Stimulated activated CD8-positive, alpha-beta memory T cell treated with anti-CD3 and anti-CD28 coated beads, Interleukin-4, amount 100 ng/mL, for 1 hour (primary cell): ENCODE data around the gene COMT.

ENCODE experiments used
- DNase-seq, 2 donors: peaks; one replicate each; pipeline ENCODE4 v3.0.0-alpha.2; 2020; ENCODE audit warnings: low read depth in 2 of 2, low spot score in 1 of 2

Gene COMT

DNA sequence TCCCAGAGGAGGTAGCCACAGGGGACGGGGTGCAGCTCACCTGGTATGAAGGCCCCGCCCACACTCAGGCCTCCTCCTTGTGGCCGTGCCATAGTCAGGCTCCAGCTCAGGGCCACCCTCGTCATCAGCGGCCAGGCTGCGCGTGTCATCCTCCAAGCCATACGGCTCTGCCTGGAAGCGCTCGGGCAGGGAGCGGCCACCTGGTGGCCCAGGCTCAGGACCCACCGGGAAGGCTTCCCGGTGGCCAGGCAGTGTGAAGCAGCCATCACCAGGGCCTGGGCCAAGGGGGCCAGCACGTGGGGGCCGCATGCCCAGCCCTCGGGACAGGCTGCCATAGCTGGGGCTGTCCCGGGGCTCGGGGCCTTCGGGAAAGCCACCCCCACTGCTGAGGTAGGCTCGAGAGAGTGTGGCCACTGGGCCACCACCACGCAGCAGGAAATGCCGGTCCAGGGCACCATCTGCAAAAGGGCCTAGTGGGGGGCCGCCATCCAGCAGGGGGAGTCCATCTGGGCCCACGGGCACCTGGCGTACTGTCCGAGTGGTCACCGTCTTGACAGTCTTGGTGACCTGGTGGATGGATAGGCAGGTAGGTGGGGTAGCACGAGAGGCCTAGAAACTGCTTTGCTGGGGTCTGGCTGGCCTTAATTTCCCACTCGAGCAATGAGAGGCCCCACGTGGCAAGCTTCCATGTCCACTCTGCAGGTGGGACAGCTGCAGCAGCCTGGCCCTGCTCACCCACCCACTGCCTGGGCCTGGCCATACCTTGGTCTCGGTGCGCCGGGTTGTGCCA, 39.8 kb downstream of the COMT start:
- no peak for DNase-seq

DNA sequence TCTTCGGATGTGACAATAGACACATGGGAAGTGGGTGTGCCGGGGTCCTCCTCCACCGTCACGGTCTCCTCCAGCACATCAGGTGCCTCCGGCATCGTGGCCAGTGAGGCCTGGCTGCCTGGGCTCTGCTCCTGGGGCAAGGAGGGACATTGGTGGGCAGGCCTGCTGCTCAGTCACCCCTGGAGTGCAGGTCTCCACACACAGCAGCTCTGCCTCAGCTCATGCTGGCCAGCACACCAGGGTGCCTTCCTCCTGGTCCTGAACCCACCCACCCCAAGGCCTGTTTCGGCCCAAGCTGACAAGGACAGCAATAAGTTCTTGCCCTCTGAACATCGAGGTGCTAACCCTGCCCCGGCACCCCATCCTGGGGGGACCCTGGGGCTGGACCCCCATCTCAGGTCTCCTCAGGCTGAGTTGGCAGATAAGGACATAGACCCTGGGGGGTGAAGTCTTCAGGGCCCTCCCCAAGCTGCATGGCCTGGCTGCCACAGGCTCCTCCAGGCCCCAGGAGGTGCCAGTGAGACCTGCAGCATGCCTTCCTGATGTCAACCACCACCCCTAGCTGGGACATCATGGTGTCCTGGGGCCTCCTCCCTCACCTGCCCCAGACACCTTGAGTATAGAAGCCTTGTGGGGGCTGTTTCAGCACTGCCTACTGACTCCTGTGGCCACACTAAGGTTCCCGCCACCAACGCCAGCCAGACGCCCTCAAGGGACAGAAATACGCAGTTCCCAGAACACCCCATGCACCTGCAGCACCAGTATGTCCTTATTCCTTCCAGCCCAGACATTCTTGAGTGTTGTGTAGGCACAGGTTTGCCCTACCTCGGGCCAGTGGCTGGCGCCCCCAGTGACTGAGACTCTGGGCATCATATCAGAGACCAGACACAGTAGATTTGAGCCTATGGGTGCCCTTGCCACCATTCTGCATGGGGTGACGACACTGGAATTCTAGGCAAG, 40.7 kb downstream of the COMT start:
- no peak for DNase-seq

DNA sequence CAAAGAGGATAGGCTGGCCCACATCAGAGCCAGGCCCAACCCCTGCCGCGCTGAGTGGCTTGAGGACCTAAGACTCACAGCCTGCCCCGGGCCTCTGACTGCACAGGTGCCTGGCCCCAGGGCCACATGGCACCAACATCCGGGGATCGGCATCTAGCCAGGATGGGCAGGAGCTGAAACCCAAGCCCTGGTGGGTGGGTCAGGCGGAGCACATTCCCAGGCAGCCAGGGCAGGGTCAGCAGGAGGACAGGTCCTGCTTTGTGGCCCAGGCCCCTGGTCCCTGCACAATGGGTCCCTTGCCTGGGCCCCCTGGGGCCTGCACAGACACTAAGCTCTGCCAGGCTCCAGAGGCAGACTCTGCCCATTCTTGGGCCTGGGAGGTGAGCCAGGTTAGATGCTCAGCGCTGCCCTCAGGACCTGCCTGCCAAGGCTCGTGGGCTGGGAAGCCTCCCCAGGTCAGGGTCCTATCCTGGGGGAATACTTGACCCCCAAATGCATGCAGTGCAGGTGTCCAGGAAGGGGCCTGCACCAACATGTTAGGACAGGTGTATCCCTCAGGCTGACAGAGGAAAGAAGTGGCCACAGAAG, 41.5 kb downstream of the COMT start:
- DNase-seq = no peak

DNA sequence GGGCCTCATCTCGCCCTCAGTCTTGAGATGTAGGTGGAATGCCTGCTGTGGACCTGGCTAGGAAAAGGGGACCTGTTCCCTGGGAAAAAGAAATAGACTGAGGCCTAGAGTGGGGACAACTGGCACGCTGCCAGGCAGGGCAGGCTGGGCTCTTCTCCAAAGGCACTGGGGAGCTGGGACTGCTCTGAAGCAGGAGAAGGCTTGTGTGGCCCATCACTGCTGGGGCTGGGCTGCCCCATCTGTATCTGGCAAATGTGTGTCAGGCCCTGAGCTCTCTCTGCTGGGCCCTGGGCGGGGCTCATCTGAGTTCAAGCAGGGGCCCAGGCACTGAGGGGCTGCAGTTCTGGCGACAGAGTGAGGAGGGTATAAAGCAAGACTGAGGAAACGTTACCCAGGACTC, 42.2 kb downstream of the COMT start:
- DNase-seq = no peak

DNA sequence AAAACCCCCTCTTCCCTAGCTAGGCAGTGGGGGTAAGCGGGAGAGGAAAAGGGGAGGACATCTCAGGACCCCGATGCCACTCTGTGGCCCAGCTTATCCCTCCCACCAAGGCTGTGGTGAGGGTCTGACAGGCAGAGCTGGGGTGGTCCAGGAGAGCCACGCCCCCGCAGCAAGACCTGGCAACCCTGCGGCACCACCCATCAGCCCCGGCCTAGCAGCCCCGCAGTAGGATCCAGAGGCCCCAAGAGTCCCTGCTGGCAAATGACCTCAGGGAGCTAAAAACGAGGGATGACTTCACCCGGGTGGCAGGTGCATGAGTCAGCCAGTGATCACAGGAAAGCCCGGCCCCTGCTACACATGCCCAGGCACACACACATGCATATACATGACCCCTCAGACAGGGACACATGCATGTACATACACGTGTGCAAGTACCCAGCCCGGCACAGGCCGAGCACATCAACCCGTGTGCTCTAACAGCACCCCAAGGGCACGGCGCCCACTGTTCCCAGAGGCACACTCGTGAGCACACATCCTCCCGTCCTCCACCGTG, 42.7 kb downstream of the COMT start:
- DNase-seq = no peak

DNA sequence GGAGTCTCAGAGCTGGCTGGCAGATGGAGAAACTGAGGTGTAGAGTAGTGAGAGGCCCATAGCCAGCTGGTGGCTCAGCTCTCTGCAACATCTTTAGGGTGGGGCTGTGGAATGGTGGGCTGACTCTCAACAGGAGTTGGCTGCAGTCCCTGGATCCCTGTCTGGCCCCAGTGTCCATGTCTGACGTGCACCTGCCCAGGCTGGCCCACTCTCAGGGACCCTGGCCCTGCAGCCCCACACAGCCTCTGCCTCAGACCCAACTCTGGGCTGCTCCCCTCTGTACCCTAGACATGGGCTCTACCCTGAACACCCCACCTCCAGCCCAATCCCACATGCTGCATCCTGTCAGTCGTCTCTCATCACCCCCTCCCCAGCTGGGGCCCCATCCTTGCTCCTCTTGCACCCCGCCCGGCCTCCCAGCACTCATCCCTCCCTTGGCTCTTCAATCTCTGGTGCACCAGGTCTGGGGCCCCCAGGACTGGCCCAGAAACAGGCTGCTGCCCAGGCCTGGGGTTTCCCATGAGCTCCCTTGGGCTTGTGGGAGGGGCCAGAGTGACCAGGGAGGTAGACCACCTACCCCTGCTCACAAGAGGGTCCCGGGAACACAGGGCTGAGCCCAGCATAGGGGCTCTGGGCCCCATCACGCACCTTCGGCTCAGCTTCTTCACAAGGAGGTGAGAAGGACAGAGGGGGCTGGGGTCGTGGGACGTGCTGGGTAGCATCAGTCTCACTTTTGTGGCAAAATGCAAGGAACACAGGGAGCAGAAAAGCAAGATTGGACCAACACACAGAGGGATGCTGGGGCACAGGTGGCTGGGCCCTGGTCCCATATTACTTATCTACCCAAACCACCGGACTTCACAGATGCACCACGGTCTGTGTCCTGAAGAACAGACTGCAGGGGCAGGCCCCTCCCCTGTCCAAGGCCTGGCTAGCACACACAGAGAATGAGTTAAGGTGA, 43.6 kb downstream of the COMT start:
- no peak for DNase-seq

DNA sequence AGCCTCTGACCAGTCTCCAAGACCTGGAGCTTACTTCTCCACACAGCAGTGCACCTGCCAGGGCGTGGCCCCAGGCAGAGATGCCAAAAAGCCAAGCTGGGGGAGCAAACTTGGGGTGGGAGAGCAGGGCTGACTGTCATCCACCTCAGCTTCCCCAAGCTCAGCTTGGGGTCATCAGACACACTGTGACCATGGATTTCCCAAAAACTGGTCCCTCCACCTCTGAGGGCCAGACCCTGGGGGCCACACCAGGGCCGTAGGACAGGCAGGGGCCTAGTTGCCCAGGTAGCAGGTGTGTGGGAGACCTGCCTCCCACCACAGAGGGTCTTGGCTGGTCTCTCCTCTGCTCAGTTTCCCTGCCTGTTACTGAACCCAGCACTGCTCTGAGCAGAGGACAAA, 44.4 kb downstream of the COMT start:
- no peak for DNase-seq

DNA sequence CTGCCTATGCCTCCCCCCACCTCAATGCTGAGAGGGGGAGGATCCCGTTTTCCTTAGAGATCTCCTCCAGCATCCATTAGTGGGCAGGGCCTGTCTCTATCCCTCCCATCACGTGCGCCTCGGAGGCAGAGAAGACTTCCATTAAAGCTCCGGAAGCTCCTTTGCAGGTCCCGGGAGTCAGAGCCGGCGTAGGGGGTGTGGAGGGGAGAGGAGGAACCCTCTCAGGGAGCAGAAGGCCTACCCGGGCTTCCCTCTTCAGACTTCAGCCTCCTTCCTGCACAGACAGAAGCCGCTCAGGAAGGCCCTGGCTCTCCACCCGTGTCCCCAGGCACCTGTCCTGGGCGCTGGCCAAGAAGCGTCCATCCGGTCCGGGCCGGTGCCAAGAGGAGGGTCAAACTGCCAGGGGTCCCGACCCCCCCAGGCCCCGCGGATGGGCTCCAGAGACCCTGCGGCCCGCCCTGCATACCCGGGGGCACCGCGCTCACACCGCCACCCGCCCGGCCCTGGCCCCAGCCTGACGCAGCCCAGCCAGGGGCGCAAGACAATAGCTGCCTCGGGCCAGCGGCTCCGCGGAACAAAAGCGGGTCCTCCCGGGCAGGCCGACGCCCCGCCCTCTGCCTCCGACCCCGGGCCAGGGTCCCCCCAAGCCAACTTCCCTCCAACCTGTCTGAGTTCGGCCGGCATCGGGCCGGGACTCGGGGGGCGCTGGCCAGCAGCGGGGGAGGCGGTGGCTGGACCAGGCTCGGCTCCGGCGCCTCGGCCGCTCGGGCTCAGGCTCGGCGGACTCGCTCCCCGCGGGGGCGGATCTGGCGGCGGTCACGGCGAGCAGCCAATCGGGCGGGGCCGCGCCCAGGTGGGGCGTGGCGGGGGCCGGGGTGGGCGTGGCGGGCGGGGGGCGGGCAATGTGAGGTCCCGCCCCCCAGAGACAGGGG, 45.1 kb downstream of the COMT start:
- peak; percentile 23 to 35 for DNase-seq

DNA sequence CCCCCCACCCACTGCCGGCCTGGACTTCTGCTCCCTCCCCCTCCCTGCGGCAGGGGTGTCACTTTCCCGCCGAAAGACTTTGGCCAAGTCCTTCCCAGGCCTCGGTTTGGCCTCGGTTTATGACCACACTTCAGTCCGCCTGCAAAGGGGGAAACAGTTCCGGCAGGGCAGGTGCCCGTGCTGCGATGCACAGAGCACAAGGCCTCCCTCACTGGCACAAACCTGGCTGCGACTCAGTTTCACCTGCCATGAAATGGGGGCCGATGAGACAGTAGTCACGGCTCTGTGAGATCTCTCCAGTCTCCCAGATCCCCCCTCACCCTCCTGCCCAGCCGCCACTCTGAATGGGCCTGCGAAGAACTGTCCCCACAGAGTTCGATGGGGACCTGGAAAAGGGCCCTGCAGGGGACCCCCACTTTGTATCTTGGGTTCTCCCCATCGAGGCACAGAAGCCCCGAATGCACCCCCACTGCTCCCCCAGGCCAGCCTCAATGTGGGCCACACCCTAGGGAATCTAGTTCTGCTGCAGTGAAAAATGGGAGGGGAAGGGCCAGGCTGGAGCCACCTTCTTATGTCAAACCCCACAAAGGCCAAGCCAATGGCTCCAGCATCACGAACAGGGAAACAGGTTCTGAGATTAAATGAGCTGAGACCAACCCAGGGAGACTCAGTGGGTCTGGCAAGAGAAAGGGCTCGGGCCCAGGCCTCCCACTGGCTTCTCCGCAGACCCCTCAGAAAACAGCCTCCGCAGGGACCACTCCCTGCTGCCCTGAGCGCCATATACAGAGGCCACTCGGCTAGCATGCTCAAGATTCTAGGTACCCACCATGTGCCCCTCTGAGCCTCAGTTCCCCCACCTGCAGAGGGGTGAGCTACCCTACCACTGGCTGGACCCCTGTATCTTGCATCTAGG, 46.1 kb downstream of the COMT start:
- DNase-seq = no peak

DNA sequence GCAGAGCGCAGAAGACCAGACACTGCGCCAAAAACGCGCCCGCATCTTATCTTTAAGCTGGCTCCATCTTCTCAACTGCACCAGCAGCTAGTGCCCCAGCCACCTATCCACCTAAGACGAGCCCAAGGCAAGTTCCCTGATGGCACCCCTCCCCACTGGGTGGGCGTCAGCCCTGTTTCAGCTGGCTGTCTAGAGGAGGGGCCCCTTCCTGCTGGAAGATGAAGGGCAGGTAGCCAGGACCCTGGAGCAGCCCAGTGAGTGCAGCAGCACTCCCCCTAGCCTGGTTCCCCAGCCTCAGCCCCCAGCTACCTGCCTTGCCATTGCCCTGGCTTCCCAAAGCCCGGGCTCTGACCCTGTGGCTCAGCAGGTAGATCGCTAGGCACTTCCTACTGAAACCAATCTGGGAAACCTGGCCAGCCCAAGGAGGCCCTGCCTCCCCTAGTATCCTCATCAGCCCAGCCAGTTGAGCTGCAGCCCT, 46.8 kb downstream of the COMT start:
- no peak for DNase-seq

DNA sequence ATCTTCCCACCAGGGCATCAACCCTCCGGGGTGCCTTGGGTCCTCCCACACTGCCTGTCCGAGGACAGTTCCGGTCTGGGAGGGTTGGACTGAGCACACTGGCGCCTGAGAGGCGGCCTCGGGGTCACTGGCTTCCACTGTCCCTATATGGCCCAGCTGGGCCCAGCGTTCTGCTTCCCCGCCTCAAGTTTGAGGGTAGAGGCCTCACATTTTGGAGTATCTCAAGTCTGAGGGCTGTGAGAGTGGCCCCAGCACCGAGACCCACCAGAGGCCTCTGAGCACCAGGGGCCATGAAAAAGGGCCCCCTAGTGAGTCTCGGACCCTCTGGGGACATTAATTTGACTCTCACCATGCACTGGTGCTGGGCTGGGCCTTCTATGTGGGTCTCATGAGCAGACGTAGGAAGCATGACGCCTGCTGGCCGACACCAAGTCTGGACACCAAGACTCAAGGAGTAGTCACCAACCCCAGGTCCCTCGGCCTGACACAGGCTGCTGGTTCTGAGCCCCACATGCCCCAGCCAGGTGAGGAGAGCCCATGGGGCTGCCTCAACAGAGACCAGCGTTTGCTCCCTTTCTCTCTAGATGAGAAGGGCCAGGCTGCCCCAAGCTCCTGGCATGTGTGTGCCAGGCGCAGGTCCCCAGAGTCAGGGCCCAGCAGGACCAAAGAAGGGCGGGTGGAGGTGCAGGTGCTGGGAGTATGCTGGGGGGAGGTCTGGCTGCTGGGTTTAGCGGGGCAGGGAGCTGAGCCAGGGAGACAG, 47.6 kb downstream of the COMT start:
- no peak for DNase-seq

DNA sequence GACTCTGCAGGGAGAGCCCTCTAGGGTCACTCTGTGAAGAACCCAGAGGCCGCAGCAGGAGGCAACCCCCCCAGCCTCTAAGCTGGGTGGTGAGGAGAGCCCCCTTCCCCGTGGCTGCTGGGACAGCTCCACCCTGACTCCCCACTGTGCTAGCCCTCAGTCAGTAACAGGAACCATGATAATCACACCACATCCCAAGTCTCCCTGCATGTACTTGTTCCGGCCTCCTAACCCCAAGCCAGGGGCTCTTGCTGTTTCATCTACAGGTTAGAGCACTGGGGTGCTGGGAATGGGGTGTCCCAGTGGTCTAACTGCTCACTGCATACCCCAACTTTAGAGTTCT, 48.1 kb downstream of the COMT start:
- no peak for DNase-seq

DNA sequence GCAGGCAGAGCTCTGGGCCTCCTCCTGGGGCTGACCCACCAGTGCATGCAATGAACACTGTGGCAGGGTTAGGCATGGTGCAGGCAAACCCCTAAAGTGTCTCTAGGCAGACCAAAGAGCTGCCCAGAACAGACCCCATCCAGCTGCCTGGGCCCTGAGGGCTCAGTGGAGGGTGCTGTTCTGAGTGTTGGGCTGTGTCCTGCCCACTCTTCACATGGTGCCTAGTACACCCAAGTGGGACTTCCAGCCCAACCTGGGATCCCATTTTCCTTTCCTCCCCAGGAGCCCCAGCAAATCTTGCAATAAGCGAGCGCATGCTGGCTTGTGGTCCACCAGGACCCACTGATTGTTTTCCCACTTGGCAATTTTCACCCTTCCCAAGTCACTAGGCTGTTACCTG, 48.6 kb downstream of the COMT start:
- DNase-seq = no peak

DNA sequence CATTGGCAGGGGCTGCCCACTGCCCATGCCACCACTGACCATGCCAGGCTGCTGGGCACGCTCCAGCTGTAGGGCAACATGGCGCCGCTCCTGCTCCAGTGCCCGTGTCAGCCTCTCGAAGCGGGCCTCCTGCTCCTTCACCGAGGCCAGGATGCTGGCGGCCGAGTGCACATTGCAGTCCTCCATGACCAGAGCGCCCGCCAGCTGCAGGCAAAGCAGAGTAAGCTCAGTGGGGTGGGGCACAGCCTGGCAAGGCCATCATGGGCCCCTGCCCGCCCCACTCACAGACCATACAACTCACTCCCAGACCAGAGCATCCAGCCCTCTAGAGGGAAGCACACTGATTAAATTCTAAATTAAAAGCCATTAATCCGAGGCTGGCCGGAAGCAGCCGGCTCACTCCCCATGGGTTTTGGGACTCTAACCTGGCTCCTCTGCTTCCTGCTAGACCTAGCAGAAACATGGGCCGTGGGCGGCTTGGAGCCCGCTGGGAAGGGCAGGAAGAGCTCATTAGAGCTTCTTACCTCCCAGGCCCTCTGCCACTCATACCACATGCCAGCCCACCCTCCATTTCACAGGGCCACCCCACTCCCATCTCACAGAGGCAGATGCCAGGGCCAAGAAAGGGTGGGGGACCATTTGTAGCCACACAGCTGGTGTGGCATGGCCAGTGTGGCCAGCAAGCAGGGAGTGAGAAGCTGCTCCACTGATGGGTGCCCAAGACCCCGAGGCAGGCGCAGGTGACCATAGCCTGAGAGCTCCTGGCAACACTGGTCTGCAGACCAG, 49.2 kb downstream of the COMT start:
- DNase-seq = no peak

DNA sequence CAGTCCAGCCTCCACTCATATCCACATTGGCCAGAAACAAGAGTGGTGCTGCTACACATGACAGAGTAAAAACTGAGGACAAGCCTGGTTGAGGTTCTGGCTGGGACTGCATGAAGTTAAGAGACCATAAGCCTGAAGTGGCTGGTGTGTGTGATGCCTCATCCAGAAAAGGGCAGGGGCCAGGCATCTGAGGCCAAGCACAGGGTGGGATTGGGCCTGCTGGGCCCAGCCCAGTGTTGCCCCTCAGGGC, 49.7 kb downstream of the COMT start:
- no peak for DNase-seq

DNA sequence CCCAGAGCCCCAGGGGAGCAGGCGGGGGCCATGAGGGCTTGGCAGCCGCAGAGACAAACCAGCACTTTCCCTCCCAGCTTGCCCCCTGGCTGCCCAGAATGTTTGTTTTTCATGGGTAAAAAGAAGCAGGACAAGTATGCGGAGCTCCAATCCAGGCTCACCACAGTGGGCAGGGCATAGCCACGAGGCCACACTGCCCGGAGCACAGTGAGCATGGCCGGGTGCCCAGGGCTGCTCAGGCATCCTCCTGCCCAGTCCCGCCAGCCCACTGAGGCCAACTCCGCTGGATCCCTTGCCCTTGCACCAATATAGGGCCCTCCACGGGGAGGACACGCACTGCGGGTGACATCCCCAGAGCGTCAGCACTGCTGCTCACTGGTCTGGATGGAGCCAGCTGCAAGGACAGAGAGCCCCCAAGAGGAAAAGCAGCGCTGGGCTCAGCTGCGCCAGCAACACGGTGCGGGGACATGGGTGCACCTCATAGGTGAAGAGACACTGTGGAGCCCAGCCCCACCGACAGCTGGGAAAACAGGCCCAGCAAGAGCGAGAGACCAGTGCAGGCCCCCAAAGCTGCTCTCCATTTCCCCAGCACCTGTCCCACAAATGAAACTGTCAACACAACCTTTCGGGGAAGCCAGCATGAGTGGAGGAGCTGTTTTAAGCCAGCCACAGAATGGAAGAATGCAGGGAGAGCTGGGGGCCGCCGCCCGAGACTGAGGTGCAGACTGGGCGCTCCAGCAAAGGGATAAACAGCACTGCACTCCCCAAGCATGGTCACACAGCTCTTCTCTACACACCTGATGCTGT, 50.3 kb downstream of the COMT start:
- DNase-seq = no peak
